C4-2B (cell line): ENCODE results near the gene KLHDC4.

Experiments
- CTCF ChIP-seq: fragments of 450-650 bp; conservative IDR thresholded peaks from 2 replicates; pipeline ENCODE4 v1.5.1; 2017; ENCODE audit warnings: mild to moderate bottlenecking
- ZFX ChIP-seq: fragments of 450-650 bp; IDR thresholded peaks from 2 replicates; pipeline ENCODE4 v1.6.1; 2017

GRCh38 chr16:87747626-87748414 is 18.0 kb downstream of the KLHDC4 start:
- TF ChIP-seq CTCF = no peak
- no peak for TF ChIP-seq ZFX
